SK-N-SH treated with all-trans-retinoic acid at 6 μM for 48 hours (cell line): ENCODE results near the gene CENPA.

Experiments
- ATAC-seq: fragments of 200-7000 bp; cut with Tn5 transposase; 3 replicates; pipeline ENCODE4 v1.9.1; 2020; ENCODE audit warnings: mild to moderate bottlenecking, moderate library complexity
- BACH2 ChIP-seq: fragments of 250-450 bp; sonication (Bioruptor Pico); IDR thresholded peaks from 2 replicates; pipeline ENCODE4 v1.9.0; 2021; ENCODE audit warnings: mild to moderate bottlenecking, borderline replicate concordance
- CSDC2 ChIP-seq: fragments of 250-450 bp; sonication (Bioruptor Pico); IDR thresholded peaks from 2 replicates; pipeline ENCODE4 v1.5.0; 2020; ENCODE audit warnings: mild to moderate bottlenecking, moderate library complexity
- CSRNP3 ChIP-seq: fragments of 250-450 bp; sonication (Bioruptor Pico); IDR thresholded peaks from 2 replicates; pipeline ENCODE4 v1.5.1; 2021; ENCODE audit warnings: mild to moderate bottlenecking, moderate library complexity
- ESRRG ChIP-seq: fragments of 250-450 bp; sonication (Bioruptor Pico); IDR thresholded peaks from 2 replicates; pipeline ENCODE4 v1.6.1; 2021; ENCODE audit warnings: mild to moderate bottlenecking
- GLIS3 ChIP-seq: fragments of 250-450 bp; sonication (Bioruptor Pico); IDR thresholded peaks from 2 replicates; pipeline ENCODE4 v1.5.0; 2020; ENCODE audit warnings: mild to moderate bottlenecking, moderate library complexity
- ISL1 ChIP-seq: fragments of 250-450 bp; sonication (Bioruptor Pico); IDR thresholded peaks from 2 replicates; pipeline ENCODE4 v2.1.2; 2022; ENCODE audit warnings: mild to moderate bottlenecking, moderate library complexity
- OSR1 ChIP-seq: fragments of 250-450 bp; sonication (Bioruptor Pico); IDR thresholded peaks from 2 replicates; pipeline ENCODE4 v1.8.0; 2022; ENCODE audit warnings: moderate library complexity, mild to moderate bottlenecking, inconsistent platforms
- PATZ1 ChIP-seq: fragments of 250-450 bp; sonication (Bioruptor Pico); IDR thresholded peaks from 2 replicates; pipeline ENCODE4 v1.8.0; 2020; ENCODE audit warnings: mild to moderate bottlenecking, moderate library complexity, borderline replicate concordance
- PPARA ChIP-seq: fragments of 250-450 bp; sonication (Bioruptor Pico); IDR thresholded peaks from 2 replicates; pipeline ENCODE4 v1.5.0; 2020; ENCODE audit warnings: mild to moderate bottlenecking, borderline replicate concordance
- RARB ChIP-seq: fragments of 250-450 bp; sonication (Bioruptor Pico); IDR thresholded peaks from 2 replicates; pipeline ENCODE4 v1.8.0; 2021; ENCODE audit warnings: mild to moderate bottlenecking, moderate library complexity
- SNAI2 ChIP-seq: fragments of 250-450 bp; sonication (Bioruptor Pico); IDR thresholded peaks from 2 replicates; pipeline ENCODE4 v1.5.0; 2020; ENCODE audit warnings: mild to moderate bottlenecking, moderate library complexity
- TCF4 ChIP-seq: fragments of 250-450 bp; sonication (Bioruptor Pico); IDR thresholded peaks from 2 replicates; pipeline ENCODE4 v1.8.0; 2021; ENCODE audit warnings: mild to moderate bottlenecking, moderate library complexity, borderline replicate concordance
- TOX ChIP-seq: fragments of 250-450 bp; sonication (Bioruptor Pico); IDR thresholded peaks from 2 replicates; pipeline ENCODE4 v1.8.0; 2021; ENCODE audit warnings: mild to moderate bottlenecking, moderate library complexity, borderline replicate concordance
- ZC3H10 ChIP-seq: fragments of 250-450 bp; sonication (Bioruptor Pico); IDR thresholded peaks from 2 replicates; pipeline ENCODE4 v1.5.1; 2021; ENCODE audit warnings: mild to moderate bottlenecking, moderate library complexity
- ZFP3 ChIP-seq: fragments of 250-450 bp; sonication (Bioruptor Pico); IDR thresholded peaks from 2 replicates; pipeline ENCODE4 v1.5.0; 2020; ENCODE audit warnings: mild to moderate bottlenecking, moderate library complexity
- ZFP30 ChIP-seq: fragments of 450-650 bp; formaldehyde crosslinking; IDR thresholded peaks from 2 replicates; pipeline ENCODE4 v1.5.0; 2022; ENCODE audit warnings: mild to moderate bottlenecking, moderate library complexity
- ZNF565 ChIP-seq: fragments of 450-650 bp; formaldehyde crosslinking; conservative IDR thresholded peaks from 2 replicates; pipeline ENCODE4 v1.5.0; 2020; ENCODE audit warnings: low read depth, mild to moderate bottlenecking, moderate library complexity
- ZNF70 ChIP-seq: fragments of 450-650 bp; formaldehyde crosslinking; IDR thresholded peaks from 2 replicates; pipeline ENCODE4 v1.5.0; 2020; ENCODE audit warnings: mild to moderate bottlenecking, moderate library complexity
- ZNF8 ChIP-seq: fragments of 450-650 bp; formaldehyde crosslinking; IDR thresholded peaks from 2 replicates; pipeline ENCODE4 v1.5.0; 2020; ENCODE audit warnings: mild to moderate bottlenecking, moderate library complexity
- TF ChIP-seq, protein P1 (sequence below): fragments of 250-450 bp; sonication (Bioruptor Pico); IDR thresholded peaks from 2 replicates; pipeline ENCODE4 v1.5.1; 2020; ENCODE audit warnings: low read depth, mild to moderate bottlenecking, moderate library complexity
- TF ChIP-seq, protein P2 (sequence below): fragments of 250-450 bp; sonication (Bioruptor Pico); IDR thresholded peaks from 2 replicates; pipeline ENCODE4 v1.5.0; 2020; ENCODE audit warnings: mild to moderate bottlenecking, moderate library complexity

The CENPA gene

DNA sequence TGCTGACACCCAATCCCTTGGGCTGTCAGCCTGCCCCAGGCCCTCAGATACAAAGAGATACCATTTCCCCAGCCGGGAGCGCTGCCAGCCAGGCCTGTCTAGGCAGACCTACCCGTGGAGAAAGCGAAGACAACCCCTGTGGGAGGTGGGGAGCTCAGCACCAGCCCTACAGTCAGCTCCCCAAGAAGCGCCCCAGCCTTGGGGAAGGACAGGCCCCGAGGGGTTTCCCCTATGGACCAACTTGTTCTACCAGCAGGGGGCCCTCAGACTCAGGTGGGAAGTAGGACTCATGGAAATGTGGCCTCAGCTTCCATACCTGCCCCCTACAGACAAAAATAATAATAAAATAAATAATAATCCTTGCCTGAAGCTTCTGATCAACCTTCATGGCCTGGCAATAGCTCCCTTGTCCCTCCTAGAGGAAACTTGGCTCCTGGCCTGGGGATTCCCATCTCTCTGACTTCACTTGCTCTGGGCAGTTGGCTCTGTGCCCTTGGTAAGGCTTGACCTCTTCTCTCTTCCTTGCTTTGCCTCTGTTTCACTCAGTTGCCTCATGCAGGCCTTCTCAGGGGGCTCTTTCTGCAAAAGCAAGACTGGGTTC, 14.8 kb upstream of the CENPA start:
- TF ChIP-seq TCF4 (no peak), ISL1 (CRISPR knock-in tag) (peak; percentile 14; the same call in 1 of the 2 replicates), GLIS3 (CRISPR knock-in tag) (0 out of 2 replicates have a peak, but pooled peaks have one; percentile 4), ZFP3 (CRISPR knock-in tag) (0 out of 2 replicates have a peak, but pooled peaks have one; percentile 46)
- ATAC-seq = peak; percentile 68

GRCh38 chr2:26772064-26773001, 13.5 kb upstream of the CENPA start:
- no peak for ATAC-seq
- no peak for TF ChIP-seq ZFP30 (CRISPR knock-in tag)
- TF ChIP-seq CSDC2 (CRISPR knock-in tag) = no peak
- no peak for TF ChIP-seq BACH2 (CRISPR knock-in tag)
- no peak for TF ChIP-seq TOX
- TF ChIP-seq ZNF8 (CRISPR knock-in tag) = no peak
- no peak for TF ChIP-seq ZC3H10 (CRISPR knock-in tag)
- no peak for TF ChIP-seq ISL1 (CRISPR knock-in tag)
- TF ChIP-seq, protein P1, sequence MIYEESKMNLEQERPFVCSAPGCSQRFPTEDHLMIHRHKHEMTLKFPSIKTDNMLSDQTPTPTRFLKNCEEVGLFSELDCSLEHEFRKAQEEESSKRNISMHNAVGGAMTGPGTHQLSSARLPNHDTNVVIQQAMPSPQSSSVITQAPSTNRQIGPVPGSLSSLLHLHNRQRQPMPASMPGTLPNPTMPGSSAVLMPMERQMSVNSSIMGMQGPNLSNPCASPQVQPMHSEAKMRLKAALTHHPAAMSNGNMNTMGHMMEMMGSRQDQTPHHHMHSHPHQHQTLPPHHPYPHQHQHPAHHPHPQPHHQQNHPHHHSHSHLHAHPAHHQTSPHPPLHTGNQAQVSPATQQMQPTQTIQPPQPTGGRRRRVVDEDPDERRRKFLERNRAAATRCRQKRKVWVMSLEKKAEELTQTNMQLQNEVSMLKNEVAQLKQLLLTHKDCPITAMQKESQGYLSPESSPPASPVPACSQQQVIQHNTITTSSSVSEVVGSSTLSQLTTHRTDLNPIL (CRISPR knock-in tag) = no peak
- TF ChIP-seq, protein P2, sequence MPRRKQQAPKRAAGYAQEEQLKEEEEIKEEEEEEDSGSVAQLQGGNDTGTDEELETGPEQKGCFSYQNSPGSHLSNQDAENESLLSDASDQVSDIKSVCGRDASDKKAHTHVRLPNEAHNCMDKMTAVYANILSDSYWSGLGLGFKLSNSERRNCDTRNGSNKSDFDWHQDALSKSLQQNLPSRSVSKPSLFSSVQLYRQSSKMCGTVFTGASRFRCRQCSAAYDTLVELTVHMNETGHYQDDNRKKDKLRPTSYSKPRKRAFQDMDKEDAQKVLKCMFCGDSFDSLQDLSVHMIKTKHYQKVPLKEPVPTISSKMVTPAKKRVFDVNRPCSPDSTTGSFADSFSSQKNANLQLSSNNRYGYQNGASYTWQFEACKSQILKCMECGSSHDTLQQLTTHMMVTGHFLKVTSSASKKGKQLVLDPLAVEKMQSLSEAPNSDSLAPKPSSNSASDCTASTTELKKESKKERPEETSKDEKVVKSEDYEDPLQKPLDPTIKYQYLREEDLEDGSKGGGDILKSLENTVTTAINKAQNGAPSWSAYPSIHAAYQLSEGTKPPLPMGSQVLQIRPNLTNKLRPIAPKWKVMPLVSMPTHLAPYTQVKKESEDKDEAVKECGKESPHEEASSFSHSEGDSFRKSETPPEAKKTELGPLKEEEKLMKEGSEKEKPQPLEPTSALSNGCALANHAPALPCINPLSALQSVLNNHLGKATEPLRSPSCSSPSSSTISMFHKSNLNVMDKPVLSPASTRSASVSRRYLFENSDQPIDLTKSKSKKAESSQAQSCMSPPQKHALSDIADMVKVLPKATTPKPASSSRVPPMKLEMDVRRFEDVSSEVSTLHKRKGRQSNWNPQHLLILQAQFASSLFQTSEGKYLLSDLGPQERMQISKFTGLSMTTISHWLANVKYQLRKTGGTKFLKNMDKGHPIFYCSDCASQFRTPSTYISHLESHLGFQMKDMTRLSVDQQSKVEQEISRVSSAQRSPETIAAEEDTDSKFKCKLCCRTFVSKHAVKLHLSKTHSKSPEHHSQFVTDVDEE = no peak
- no peak for TF ChIP-seq GLIS3 (CRISPR knock-in tag)
- no peak for TF ChIP-seq OSR1 (CRISPR knock-in tag)
- no peak for TF ChIP-seq ESRRG (CRISPR knock-in tag)
- no peak for TF ChIP-seq ZNF565 (CRISPR knock-in tag)
- no peak for TF ChIP-seq ZNF70
- TF ChIP-seq ZFP3 (CRISPR knock-in tag) = no peak
- TF ChIP-seq PATZ1 = no peak
- no peak for TF ChIP-seq RARB (CRISPR knock-in tag)
- TF ChIP-seq CSRNP3 (CRISPR knock-in tag) = no peak
- TF ChIP-seq PPARA (CRISPR knock-in tag) = no peak
- TF ChIP-seq, all 23 proteins: peak for 0

DNA sequence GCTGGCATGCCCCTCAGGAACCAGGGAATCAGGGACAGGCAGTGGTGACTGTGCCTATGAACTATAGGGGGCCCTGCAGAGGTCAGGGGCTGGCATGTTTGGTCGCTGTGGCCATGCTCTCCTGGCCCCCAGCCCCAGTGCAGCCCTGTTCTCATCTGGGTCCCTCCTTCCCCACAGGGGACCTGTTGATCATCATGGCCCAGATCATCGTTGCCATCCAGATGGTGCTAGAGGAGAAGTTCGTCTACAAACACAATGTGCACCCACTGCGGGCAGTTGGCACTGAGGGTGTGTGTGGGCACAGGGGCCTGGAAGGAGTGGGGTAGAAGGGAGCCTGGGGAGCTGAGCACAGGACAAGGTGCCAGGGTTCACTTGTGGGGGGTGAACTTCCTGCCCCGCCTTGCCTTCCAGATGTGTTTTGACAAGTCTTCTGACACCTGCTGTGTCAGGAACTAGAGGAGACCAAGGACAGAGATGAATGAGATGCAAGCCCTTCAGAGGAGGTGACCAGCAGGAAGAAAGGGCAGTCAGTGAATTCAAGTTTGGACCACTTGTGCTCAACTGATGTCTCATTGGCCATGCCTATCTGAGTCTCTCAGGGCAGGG, 9.6 kb upstream of the CENPA start:
- ATAC-seq = no peak
- TF ChIP-seq, protein P1 (CRISPR knock-in tag) = no peak
- TF ChIP-seq PATZ1 (no peak), TOX (no peak), ZC3H10 (CRISPR knock-in tag) (no peak), ZNF8 (CRISPR knock-in tag) (no peak), TCF4 (no peak), SNAI2 (CRISPR knock-in tag) (no peak), OSR1 (CRISPR knock-in tag) (no peak), PPARA (CRISPR knock-in tag) (no peak)
- TF ChIP-seq, protein P2 = no peak
